Cortex of kidney (tissue), 1 donor: ENCODE data around the gene TEAD1.

ENCODE experiments used
- DNase-seq: peaks from one replicate; lab custom pipeline; 2025; lab: John Stamatoyannopoulos, UW

The TEAD1 gene

DNA sequence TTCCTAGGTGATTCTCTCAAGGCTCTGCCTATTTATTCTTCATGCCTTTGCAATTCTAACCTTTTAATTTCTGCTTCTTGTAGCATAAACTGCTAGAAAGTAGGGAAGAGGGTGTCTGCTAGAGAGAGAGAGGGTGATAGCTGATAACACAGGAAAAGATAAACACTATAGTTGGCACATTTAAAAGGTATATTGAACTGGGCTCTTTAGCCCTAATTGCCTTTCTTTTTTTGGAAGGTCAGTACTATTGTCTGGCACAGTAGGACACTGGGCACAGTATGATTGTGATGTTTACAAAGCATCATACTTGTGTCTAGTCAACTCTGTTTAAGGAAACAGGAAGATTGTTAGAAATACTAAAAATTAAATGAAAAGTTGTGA is 33.3 kb downstream of the TEAD1 start:
- no peak for DNase-seq

DNA sequence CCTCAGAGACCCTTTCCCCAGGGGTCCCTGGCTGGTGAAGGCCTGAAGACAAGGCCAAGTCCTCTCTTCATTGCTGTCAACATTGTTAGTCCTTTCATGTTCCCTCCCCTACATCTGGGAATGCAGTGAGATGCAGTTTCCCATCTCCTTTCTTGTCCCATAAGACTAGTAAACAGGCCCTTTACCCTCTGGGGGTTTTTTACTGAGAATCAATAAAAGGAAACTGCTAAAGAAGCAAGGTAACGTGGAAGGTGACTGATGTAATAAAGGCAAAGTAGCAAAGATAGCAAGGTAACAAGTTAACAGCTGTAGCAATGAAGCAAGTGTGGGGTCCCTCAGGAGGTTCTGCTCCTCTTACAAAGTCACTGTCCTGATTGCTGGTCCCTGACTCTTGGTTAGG is 37.3 kb downstream of the TEAD1 start:
- DNase-seq: no peak

DNA sequence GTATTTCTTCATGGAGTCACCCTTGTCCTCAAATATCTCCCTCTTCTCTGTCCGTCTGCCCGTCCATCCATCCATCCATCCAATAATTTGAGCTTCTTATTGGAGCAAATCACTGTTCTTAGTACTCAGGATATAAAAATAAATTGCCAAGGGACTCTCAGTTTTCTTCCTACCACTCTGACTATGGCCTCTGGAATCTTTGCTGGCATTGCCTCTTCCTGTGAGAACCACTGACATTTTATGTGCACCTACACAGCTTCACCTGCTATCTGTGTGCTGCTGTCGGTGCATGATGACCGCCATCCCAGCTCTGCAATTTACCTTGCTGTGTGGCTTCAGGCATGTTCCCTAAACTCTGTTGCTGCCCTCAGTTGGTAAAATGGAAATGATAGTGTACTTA is 37.9 kb downstream of the TEAD1 start:
- no peak for DNase-seq

DNA sequence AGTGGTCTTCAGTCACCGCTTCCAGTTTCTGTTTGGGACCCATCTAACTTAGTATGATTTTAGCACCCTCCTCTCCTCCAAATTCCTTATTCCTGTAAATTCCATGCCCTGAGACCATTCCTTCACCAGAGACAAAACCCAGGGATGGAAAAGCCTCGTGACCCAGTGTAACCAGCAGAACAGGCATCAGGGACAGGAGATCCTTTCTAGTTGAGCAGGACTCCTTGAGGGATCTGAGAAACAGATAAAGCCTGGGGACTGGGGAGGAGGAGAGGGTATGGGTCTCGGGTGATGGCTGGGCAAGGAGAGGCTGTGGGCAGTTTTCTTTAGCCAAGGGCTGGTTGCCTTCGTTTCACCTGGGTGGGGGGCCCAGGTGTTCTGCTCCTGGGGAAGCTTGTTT is 40.9 kb downstream of the TEAD1 start:
- no peak for DNase-seq

DNA sequence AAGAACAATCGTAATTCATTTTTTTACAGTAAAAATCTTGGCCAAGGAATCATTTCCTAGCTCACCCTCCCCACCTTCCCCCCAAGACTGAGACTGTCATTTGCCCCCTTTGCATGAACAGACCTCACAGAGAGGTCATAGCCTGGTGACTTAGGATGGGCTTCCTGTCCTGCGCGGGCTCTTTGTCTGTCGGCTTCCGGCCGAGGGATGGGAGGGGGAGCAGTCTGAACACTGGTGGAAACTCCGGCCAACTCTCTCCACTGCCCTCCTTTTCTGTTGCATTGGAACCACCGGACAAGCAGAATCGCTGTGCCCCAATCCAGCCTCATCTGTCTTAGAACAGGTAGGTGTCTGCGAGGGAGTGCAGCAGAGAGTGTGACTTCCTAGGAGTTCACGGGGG is 41.7 kb downstream of the TEAD1 start:
- DNase-seq: no peak

DNA sequence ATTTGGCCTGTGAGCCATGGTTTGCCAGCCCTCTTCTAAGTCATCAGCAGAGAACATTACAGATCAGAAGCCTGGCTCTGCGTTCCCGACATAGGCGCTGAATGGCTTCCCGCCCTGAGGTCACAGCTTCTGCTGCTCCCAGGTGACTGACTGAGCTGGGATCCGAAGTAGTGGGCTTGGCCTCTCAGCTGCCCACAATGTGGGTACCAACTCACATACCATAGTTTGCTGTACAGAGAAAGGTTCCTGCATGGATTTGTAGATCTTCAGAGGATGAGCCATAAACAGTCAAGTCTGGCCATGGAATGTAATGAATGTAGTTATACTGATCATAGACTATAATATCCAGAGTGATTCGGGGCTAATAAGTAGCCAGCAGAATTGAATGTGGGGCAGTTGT is 42.6 kb downstream of the TEAD1 start:
- DNase-seq: no peak

DNA sequence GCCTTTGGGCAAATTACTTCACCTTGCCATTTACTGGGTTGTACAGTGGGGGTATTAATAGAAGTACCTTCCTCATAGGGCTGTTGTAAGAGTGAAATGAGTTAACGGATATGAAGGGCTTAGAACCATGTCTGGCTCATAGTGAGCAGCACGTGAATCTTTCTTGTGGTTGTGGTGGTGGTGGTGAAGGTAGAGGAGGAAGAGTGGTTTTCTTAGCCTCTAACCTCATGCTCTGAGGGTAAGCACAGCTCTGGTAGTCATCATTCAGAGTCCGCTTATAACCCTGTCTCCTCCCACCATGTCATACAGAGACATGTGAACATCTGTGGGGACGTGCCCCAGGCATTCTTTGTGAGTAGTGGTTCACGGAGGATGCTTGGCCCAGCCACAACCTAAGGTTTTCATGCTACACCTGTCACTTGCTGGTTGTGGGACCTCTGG is 43.6 kb downstream of the TEAD1 start:
- DNase-seq: no peak

DNA sequence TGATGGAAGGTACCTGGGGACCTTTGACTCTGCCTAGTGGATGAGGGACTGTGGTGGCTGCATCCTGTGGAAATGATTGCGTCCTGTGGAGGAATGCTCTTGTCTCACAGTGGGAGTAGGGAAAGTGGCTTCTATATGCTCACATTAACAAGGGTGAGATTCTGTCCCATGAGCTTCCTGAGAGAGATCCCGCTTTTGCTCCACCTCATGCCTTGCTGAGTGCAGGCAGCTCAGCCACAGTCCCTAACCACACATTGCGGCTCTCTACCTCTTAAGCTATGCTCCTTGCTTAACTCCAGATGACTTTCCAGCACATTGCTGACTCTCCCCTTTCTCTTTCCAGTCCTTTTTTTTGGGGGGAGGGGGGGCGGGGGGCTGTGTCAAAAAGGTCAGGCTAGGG is 45.0 kb downstream of the TEAD1 start:
- no peak for DNase-seq

DNA sequence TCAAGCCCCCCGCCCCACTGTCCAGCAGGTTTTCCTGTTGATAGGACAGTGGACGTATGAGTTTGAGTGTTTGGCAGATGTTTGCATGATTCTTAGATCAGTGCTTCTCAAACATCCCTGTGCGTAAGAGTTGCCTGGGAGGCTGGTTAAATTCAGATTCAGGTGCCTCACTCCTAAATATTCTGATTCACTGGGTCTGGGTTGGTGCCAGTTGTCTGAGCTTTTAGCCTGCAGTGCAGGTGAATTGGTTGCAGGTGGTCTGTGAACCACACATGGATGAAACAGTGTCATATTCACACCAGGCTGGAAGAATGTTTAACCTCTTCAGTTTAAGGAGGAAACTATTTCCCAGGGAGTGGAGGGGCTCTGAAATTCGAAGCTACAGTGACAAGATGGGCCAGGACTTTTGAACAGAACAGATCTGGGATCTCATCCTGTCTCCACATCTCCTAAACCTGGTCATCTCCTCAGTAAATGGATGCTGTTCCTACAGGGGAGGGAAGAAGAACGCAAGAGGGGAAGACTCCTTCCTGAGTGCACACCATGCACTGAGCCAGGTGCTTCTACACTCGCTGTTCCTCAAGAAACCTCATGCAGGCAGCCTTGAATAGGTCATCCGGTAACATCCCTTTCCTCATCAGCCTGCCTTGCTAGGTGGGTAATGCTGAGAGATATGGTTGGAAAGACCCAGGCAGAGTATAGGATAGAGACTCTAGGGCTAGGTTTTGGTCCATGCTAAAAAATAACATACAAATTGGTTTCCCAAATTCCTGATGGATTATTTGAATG is 47.8 kb downstream of the TEAD1 start:
- no peak for DNase-seq

DNA sequence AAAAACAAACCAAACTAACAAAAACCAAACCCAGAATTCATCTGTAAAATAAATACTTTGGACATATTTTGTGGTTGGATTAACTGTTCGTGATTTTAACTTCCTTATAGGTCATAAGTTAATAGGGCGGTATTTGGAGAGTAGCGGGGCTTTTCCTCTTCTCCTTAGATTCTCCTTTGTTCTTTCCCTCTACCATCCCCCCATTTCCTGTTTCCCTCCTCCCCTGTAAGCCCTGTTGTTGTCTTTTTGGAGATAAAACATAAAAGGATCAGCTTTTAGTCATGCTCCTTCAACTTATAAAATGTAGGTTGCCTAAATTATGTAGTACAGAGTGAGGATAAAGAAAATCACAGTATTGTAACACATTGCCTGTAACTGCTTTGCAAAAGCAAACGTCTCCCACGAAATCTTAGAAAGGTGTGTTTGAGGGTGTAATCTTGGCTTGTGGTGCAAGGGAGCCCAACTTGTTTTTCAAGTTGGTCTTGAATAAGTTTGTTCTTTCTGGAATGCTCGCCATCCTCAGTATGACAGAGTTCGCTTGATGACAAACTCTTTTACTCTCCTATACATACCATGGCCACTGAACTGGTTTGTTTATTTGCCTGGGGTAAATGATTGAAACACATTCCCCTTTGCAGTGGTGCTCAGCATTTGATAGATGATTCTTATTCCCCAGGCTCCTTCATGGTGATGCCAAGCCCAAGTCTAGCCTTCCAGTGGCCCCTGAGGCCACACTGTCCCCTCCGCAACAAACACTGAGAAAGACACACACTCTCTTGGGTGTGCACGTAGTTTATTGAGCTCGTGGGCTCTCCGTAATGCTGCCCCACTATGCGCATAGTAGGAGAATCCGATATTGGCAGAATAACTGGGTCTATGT is 49.4 kb downstream of the TEAD1 start:
- DNase-seq: no peak

DNA sequence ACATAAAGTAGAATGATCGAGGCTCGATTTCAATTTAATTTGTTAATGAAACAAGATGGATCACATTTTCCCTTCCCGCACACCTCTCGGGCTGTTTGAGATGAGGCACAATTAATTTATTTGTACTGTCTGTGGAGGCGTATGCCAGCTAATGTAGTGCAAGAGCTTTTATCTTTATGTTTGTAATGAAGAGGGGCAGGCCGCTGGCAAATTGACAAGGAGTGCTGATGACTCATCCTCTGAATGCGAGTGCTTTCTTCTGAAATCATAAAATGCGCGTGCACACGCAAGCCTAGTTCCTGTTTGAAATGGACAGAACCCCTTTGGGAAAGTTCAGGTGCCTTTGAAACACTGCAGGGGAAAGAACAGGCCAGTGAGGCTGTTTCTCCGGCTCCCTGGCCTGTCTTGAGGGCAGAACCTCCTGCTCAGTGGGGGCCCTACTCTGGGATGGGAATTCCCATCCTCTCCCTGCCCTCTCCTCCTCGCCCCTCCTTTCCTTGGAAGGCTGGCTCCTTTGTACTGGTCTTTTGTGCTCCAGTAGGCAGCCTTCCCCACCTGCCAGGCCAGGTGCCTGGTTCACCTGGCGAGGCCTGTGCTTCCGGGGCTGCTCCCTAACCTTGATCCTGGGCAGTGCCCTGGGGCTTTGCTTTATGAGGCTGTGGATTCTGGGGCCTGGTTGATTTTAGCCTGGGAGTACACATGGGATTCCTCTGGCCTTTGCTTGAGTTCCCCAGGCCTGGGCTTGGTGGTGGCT is 50.3 kb downstream of the TEAD1 start:
- no peak for DNase-seq

DNA sequence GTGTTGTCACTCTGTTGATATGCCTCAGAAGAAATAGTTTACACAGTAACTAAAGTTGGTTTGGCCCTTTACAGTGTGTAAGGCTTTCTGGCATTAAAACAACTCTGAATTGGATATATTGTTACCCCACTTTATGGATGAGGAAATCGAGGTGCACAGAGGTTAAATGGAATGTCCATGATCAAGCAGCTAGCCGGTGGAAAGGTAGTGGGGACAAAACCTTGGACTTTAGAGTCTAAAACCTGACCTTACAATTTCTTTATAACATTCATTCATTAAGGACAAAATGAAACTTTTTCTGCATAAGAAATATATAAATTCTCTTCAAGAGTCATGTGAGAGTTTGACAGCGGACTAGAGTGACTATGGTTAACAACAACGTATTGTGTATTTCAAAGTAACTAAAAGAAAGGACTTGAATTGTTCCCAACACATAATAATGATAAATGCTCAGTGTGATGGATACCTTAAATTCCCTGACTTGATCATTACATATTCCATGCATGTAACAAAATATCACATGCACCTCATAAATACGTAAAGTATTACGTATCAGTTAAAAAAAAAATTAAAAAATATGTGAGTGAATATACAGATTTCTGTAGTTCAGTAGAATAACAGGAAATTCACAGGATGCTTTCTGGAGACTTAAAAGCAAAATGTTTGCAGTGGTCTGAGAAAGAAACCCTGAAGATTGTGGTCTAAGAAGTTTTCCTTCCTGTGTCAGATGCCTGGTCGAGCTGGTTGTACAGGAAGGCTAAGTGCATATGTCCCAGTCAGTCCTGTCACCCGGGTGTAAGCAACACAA is 51.0 kb downstream of the TEAD1 start:
- DNase-seq: no peak

DNA sequence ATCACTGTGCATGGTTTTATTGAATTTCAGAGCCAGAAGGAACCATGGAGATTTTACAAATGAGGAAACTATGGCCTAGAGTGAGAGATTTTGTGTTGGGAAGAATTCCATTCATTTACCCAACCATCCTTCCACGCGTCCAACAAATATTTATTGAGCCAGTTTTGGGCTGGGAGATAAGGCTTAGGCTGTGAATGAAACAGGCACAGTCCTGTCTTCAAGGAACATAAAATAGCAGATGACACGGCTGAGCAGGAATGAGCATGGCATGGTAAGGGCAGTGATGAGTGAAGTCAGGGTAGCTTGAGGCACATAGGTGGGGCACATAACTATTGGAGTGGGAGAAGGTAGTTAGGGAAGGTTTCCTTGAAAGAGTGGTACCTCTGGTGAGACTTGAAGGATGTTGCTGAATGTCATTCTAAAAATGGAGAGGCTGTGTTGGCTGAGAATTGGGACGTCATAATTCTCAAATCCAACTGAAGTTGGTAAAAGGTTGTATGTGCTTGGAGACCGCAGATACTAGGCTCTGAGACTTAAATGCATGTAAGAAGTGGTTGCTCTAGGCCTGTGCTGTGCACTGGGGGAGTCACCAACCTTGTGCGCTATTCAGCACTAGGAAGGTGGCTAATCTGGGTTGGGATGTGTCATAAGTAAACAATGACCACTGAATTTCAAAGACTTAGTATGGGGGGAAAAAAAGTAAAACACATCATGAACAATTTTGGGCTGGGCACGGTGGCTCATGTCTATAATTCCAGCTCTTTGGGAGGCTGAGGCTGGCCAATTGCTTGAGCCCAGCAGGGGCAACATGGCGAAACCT is 51.9 kb downstream of the TEAD1 start:
- DNase-seq: no peak

DNA sequence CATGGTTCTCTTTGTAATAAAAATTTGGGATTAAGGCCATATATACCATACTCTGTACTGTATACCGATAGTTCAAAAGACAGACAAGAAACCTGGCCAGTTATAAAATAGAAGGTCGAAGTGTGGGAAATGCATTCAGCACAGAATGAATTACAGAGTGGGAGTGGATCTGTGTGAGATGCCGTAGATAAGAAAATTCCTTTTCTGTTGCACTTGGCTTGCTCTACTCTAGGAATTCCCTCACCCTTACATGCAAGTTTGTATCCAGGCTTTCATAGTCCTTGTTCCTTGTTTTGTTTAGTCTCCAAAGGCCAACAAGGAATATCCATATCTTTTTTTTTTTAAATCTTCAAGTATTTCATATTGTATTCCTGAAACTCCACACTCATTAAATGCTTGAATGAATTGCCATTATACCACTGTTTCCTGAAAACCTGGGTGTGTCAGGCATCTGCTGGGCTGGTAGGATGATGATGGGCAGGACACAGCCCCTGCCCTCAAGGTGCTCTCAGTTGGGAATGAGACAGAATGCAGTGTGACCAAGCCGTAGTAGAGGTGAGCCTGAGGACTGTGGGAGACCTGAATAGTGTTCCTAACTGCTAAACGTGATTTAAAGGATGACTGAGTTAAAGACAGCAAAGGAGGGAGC is 53.5 kb downstream of the TEAD1 start:
- DNase-seq: no peak

DNA sequence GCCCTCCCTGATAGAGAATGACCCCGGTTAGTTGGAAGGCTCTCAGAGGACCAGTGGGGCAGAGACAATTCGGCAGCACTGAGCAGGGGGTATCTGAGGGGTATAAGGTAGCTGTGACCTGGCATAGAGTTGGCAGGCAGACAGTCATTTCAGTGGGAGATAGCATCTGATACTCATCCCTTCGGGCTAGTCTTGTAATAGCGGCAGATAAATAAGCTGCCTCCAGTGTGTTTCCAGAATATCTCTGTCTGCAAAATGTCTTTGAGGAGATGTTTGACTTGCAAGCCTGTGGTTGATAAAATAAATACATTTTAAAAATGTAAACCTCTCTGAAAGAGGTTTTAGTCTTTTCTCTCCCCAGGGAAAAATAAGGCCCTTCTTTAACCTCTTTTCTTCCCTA is 54.2 kb downstream of the TEAD1 start:
- DNase-seq: no peak

DNA sequence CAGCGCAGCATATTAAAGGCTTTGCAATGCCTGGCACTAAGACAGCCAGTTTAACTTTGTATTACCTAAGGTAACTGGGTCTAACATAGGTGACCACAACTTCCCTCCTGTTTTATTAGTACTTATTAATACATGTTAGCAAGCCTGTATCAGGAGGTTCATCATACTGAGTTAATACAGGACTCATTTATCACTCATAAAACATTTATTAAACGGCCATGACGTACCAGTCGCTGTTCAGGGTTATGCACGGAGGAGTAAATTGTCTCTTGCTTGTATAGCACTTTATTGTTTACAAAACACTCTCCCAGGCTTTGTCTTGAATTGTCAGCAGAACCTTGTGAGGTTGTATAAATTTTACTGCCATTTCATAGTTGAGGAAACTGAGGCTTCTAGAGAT is 55.7 kb downstream of the TEAD1 start:
- no peak for DNase-seq

DNA sequence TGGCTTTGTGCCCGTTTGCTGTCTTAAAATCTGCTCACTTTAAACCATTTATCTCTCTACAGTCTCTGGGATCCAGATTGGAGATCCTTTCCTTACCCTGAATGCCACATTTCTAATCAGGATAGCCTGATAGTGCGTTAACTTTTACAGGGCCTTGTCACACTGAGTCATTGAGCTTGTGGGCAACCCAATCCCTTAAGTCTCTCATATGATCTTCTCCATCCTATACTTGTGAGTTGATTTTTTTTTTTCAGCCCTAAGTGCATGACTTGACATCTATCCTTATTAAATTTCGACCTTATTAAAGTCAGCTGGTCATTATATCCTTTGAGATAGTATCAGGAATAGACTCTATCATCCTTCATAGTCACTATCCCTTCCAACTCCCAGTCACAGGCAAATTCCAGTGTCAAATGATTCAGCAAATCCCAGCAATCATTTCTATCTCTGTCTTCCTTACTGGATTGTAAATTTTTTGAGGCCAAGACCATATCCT is 57.7 kb downstream of the TEAD1 start:
- no peak for DNase-seq

DNA sequence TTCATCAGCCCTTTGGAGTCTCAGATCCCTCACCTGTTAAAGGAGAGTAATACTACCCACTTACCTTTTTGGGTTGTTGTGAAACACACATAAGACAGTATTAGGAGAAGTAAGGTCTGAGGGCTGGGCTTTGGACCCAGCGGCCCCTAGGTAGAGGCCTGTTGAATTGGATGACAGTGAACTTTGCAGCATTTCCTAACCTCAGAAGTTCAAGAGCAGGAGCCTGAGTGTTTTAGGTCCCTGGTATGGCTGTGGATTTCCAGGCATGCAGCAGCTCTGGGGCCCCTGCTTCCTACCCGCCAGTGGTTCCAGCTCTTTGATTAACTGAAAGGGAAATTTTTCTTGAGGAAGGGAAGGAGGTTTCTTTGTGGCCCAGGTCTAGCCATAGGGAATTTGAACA is 58.9 kb downstream of the TEAD1 start:
- no peak for DNase-seq

DNA sequence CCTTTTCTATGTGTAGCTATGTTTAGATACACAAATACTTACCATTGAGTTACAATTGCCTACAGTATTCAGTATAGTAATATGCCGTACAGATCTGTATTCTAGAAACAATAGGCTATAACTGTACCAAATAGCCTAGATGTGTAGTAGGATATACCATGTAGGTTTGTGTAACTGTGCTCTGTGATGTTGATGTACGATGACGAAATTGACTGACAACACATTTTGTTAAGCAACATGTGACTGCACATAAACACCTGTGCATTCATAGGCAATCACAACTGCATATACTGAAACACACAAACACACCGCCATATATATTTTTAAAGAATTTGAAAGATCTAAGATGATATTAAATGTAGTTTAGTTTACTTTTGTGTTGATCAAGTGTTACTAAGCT is 60.4 kb downstream of the TEAD1 start:
- DNase-seq: no peak

DNA sequence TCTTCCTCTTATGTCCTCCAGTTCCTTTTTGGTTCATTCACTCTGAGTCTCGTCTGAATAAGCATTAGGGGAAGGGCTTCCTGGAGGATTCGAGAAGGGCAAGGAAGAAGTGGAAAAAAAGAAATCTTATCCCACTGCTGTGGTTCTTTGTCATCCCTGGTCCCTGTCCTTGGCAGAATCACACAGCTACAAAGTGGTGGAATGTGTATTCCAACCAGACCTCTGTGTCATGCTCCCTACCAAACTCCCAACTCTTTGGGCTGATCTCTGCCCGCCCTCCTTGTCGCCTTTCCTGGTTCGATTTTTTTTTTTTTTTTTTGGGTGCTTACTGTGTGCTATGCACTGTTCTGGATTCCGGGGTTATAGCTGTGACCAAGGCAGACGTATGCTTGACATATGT is 61.0 kb downstream of the TEAD1 start:
- DNase-seq: no peak
